OCI-LY7 (cell line): ENCODE measurements around the gene COL23A1. TPM values are rescaled to one million over a fixed set of nuclear protein-coding genes. Genes with fewer than 3 reads are reported as not detected.

Source experiments
- BruUV-seq: library from RNA; stranded (reverse); fragments of 400-500 nt; replicated peaks from 2 replicates; lab custom pipeline; 2021; lab: Mats Ljungman, UMichigan
- CTCF ChIA-PET: fragments of 300-600 bp; sonication (Branson Sonifier 250); formaldehyde crosslinking; loops from one replicate; lab custom pipeline; 2022; ENCODE audit warnings: antibody characterized with exemption; ENCODE audit not compliant: unreplicated experiment; lab: Charles Lee
- POLR2A ChIA-PET: fragments of 300-600 bp; sonication (Branson Sonifier 250); formaldehyde crosslinking; loops from one replicate; lab custom pipeline; 2022; ENCODE audit warnings: antibody characterized with exemption; lab: Charles Lee
- DNase-seq: peaks from one replicate; pipeline ENCODE4 v3.0.0-alpha.2; 2015; ENCODE audit warnings: low spot score
- H2AFZ ChIP-seq: fragments of 200-600 bp; sonication (generic), shearing (Covaris generic); 2 replicates; pipeline ENCODE4 v1.6.1; 2014; ENCODE audit warnings: mild to moderate bottlenecking, antibody characterized with exemption, low read length, moderate library complexity
- H3K27ac ChIP-seq: fragments of 200-600 bp; sonication (generic); 2 replicates; pipeline ENCODE4 v1.5.1; 2014; ENCODE audit warnings: mixed run types, low read depth, mild to moderate bottlenecking, moderate library complexity, low read length, inconsistent platforms; ENCODE audit not compliant: poor library complexity, severe bottlenecking
- H3K36me3 ChIP-seq: fragments of 200-600 bp; sonication (generic); 2 replicates; pipeline ENCODE4 v1.6.1; 2014; ENCODE audit warnings: mild to moderate bottlenecking, antibody characterized with exemption, low read length, moderate library complexity, mixed read lengths; ENCODE audit not compliant: insufficient read depth
- H3K4me1 ChIP-seq: fragments of 200-600 bp; sonication (generic); 2 replicates; pipeline ENCODE4 v1.5.1; 2014; ENCODE audit warnings: mild to moderate bottlenecking, low read length; ENCODE audit not compliant: insufficient read depth, poor library complexity, severe bottlenecking
- H3K4me2 ChIP-seq: fragments of 200-600 bp; sonication (generic); 2 replicates; pipeline ENCODE4 v1.6.1; 2014; ENCODE audit warnings: mild to moderate bottlenecking, low read length
- H3K4me3 ChIP-seq: fragments of 200-600 bp; sonication (generic); 2 replicates; pipeline ENCODE4 v1.5.1; 2014; ENCODE audit warnings: mild to moderate bottlenecking, low read depth, low read length; ENCODE audit not compliant: poor library complexity, severe bottlenecking
- H3K79me2 ChIP-seq: fragments of 200-600 bp; sonication (generic); 2 replicates; pipeline ENCODE4 v1.6.1; 2016; ENCODE audit warnings: low read depth, mild to moderate bottlenecking, low read length, moderate library complexity, mixed read lengths; ENCODE audit not compliant: insufficient read depth
- H3K9me2 ChIP-seq: fragments of 200-600 bp; sonication (generic); 2 replicates; pipeline ENCODE4 v1.6.1; 2016; ENCODE audit warnings: mild to moderate bottlenecking, low read length, mixed read lengths; ENCODE audit not compliant: insufficient read depth
- H3K9me3 ChIP-seq: fragments of 200-600 bp; sonication (generic); 2 replicates; pipeline ENCODE4 v1.6.1; 2014; ENCODE audit warnings: mild to moderate bottlenecking, mixed run types, low read length, mixed read lengths
- H4K20me1 ChIP-seq: fragments of 200-600 bp; sonication (generic); 2 replicates; pipeline ENCODE4 v1.6.1; 2014; ENCODE audit warnings: mild to moderate bottlenecking, antibody characterized with exemption, low read length, moderate library complexity, mixed read lengths; ENCODE audit not compliant: insufficient read depth
- CTCF ChIP-seq: fragments of 200-600 bp; sonication (generic); conservative IDR thresholded peaks from 2 replicates; pipeline ENCODE4 v1.5.1; 2014; ENCODE audit warnings: mild to moderate bottlenecking, antibody characterized with exemption, low read length, moderate library complexity, mixed read lengths
- EZH2phosphoT487 ChIP-seq: fragments of 200-600 bp; sonication (generic); IDR thresholded peaks from 2 replicates; pipeline ENCODE4 v1.6.1; 2018; ENCODE audit warnings: low read depth, borderline replicate concordance, mild to moderate bottlenecking, mixed run types, antibody characterized with exemption, low read length, moderate library complexity, mixed read lengths
- intact Hi-C: fragments of 100-400 bp; cut with micrococcal nuclease; formaldehyde crosslinking; loops from one replicate; pipeline ENCODE4 v1.10.0; 2022; ENCODE audit not compliant: unreplicated experiment
- total RNA-seq, 2 experiments: library from RNA; depleted of rRNA in 1 of 2; stranded (reverse); fragments of >200 nt in 1 of 2; shearing (Covaris generic) in 1 of 2; gene quantifications; 2 replicates each; pipeline ENCODE4 v1.2.3, GENCODE V29; 2014 to 2022

Gene COL23A1
- total RNA-seq, 2 experiments from 2014 or later: 0.53 TPM; not detected in 1

GRCh38 chr5:178289438-178289837 is 300.8 kb downstream of the COL23A1 start:
- Histone ChIP-seq H3K36me3 (no peaks in the 10 kb centered on the region), H3K79me2 (no peaks in the 10 kb centered on the region), H3K4me1 (no peaks in the 10 kb centered on the region), H3K4me3 (no peak overlapping the region), H3K27ac (no peak overlapping the region), H4K20me1 (no peaks in the 10 kb centered on the region), H3K9me2 (no peaks in the 10 kb centered on the region), H3K4me2 (no peak overlapping the region), H3K9me3 (no peaks in the 10 kb centered on the region), H2AFZ (no peak overlapping the region)
- POLR2A ChIA-PET: no interaction called here
- BruUV-seq: no TSS peak
- no peak for DNase-seq
- no peak for TF ChIP-seq EZH2phosphoT487
- no peak for TF ChIP-seq CTCF
- intact Hi-C loops: no loop called here
- CTCF ChIA-PET: no interaction called here

- ChIA-PET CTCF (no interaction called here), POLR2A (no interaction called here)
- no peaks in the 10 kb centered on the region for H4K20me1 ChIP-seq
- H3K4me3 ChIP-seq: no peak overlapping the region
- H3K9me2 ChIP-seq: no peaks in the 10 kb centered on the region
- H3K9me3 ChIP-seq: peaks cover 3% of the 10 kb centered on the region; the same call in 1 of the 2 replicates
- H3K4me1 ChIP-seq: no peaks in the 10 kb centered on the region
- no peaks in the 10 kb centered on the region for H3K79me2 ChIP-seq
- no peak overlapping the region for H3K4me2 ChIP-seq
- intact Hi-C loops: no loop called here
- BruUV-seq: no TSS peak
- H3K36me3 ChIP-seq: no peaks in the 10 kb centered on the region
- TF ChIP-seq CTCF (no peak), EZH2phosphoT487 (no peak)
- H3K27ac ChIP-seq: no peak overlapping the region
- no peak for DNase-seq
- H2AFZ ChIP-seq: no peak overlapping the region
These were observed 301.5 kb downstream of the COL23A1 start for GRCh38 chr5:178288401-178289368.

GRCh38 chr5:178287791-178288105 is 302.4 kb downstream of the COL23A1 start:
- CTCF ChIA-PET: no interaction called here
- no peaks in the 10 kb centered on the region for H4K20me1 ChIP-seq
- H3K9me2 ChIP-seq: no peaks in the 10 kb centered on the region
- no peak overlapping the region for H3K27ac ChIP-seq
- H3K4me2 ChIP-seq: no peak overlapping the region
- BruUV-seq: no TSS peak
- POLR2A ChIA-PET: no interaction called here
- H3K9me3 ChIP-seq: peaks cover 8% of the 10 kb centered on the region; the same call in 1 of the 2 replicates
- no peaks in the 10 kb centered on the region for H3K4me1 ChIP-seq
- intact Hi-C loops: no loop called here
- no peak overlapping the region for H2AFZ ChIP-seq
- TF ChIP-seq EZH2phosphoT487 (no peak), CTCF (no peak)
- DNase-seq: no peak
- H3K4me3 ChIP-seq: no peak overlapping the region
- H3K79me2 ChIP-seq: no peaks in the 10 kb centered on the region
- no peaks in the 10 kb centered on the region for H3K36me3 ChIP-seq
